Spleen (tissue), 11 donors: Measurements from ENCODE around the gene LCN12. TPM values are rescaled to one million over a fixed set of nuclear protein-coding genes. Genes with fewer than 3 reads are reported as not detected.

Experiments used
- DNase-seq: peaks from one replicate; pipeline ENCODE4 v3.0.0-alpha.2; 2020
- H3K27ac ChIP-seq, 8 donors: fragments of 200-600 bp; sonication (generic) in 7 of 8; 1 replicate in 4 of 8; 2 replicates in 4 of 8; pipeline versions ENCODE4 v1.5.0 to v1.8.0; 2016 to 2021; ENCODE audit warnings: inconsistent platforms in 4 of 8, mild to moderate bottlenecking in 4 of 8, moderate library complexity in 1 of 8
- H3K27me3 ChIP-seq, 7 donors: fragments of 200-600 bp; sonication (generic) in 6 of 7; replicated peaks in 1 of 7; 1 replicate in 4 of 7; 2 replicates in 3 of 7; pipeline versions ENCODE4 v1.5.0 to v1.8.0; 2016 to 2021; ENCODE audit warnings: inconsistent platforms in 3 of 7, mild to moderate bottlenecking in 1 of 7
- H3K36me3 ChIP-seq, 6 donors: fragments of 200-600 bp; sonication (generic) in 5 of 6; 1 replicate in 4 of 6; 2 replicates in 2 of 6; pipeline versions ENCODE4 v1.5.0 to v1.8.0; 2016 to 2021; ENCODE audit warnings: inconsistent platforms in 2 of 6
- H3K4me1 ChIP-seq, 6 donors: fragments of 200-600 bp; sonication (generic) in 5 of 6; 1 replicate in 3 of 6; 2 replicates in 3 of 6; pipeline versions ENCODE4 v1.5.0 to v1.8.0; 2016 to 2021; ENCODE audit warnings: inconsistent platforms in 3 of 6
- H3K4me3 ChIP-seq, 8 donors: fragments of 200-600 bp; sonication (generic) in 7 of 8; 1 replicate in 4 of 8; 2 replicates in 4 of 8; pipeline versions ENCODE4 v1.5.0 to v1.8.0; 2016 to 2021; ENCODE audit warnings: inconsistent platforms in 4 of 8, mild to moderate bottlenecking in 4 of 8, moderate library complexity in 2 of 8
- H3K9me3 ChIP-seq, 8 donors: fragments of 200-600 bp; sonication (generic) in 7 of 8; 1 replicate in 4 of 8; 2 replicates in 4 of 8; pipeline versions ENCODE4 v1.5.0 to v1.8.0; 2016 to 2021; ENCODE audit warnings: inconsistent platforms in 4 of 8
- CTCF ChIP-seq, 11 experiments: fragments of 200-600 bp in 7 of 11; fragments of 450-650 bp in 4 of 11; sonication (generic) in 4 of 11; IDR thresholded peaks in 8 of 11; conservative IDR thresholded peaks in 3 of 11; 1 replicate in 7 of 11; 2 replicates in 4 of 11; pipeline versions ENCODE4 v1.4.0 to v1.8.0; 2016 to 2021; ENCODE audit warnings: antibody characterized with exemption in 11 of 11, inconsistent platforms in 4 of 11, mild to moderate bottlenecking in 1 of 11
- POLR2A ChIP-seq, 3 donors: fragments of 450-650 bp; IDR thresholded peaks; one replicate each; pipeline ENCODE4 v1.5.1; 2017; ENCODE audit warnings: antibody characterized with exemption in 3 of 3, mild to moderate bottlenecking in 1 of 3
- POLR2AphosphoS5 ChIP-seq, 3 donors: sonication (generic); formaldehyde crosslinking; IDR thresholded peaks; one replicate each; pipeline ENCODE4 v1.5.1; 2017; ENCODE audit warnings: antibody characterized with exemption in 3 of 3
- WGBS, 5 donors: extraction: QIAGEN DNeasy Blood & Tissue Kit in 3 of 5; methylation state at CpG; one replicate each; pipeline versions ENCODE4 v1.1.5 to v1.1.7; 2013 to 2018; 5-methylcytosine and 5-hydroxymethylcytosine counted together
- intact Hi-C: fragments of 100-400 bp; cut with DNase I; formaldehyde crosslinking; loops from one replicate; pipeline ENCODE4 v1.15.0; 2023; ENCODE audit warnings: low total_unique reads
- polyA plus RNA-seq, 3 donors: library from polyadenylated mRNA; stranded (reverse); fragments of 200-250 nt; gene quantifications; one replicate each; pipeline ENCODE4 v1.2.1, GENCODE V29; 2013
- total RNA-seq, 7 donors: library from RNA; depleted of rRNA in 3 of 7; stranded (reverse); fragments of >200 nt in 3 of 7; fragmentation: NEBNext Ultra II Directional in 4 of 7; extraction: Animal tissue kit (Norgen Biotek cat#: 25700) in 4 of 7; gene quantifications; one replicate each; pipeline versions ENCODE4 v1.1.0 to v1.2.1, GENCODE V29; 2016 to 2021
- donor health status: healthy with polysubstance abuse.
- donor health status: DM: no; HTN: no; CAD: no; lungs with moderate emphysema.
- donor health status: DM: no; HTN: no; CAD: no.
- donor health status: Bipolar disorder and iron deficiency.
- donor health status: healthy.
- donor health status: DM: no; HTN: no; CAD: no.
- donor health status: DM: yes; HTN: yes; CAD: no.

The LCN12 gene
- total and polyA plus RNA-seq, 10 donors = 0.83 to 63.4 (median 8.3) TPM

GRCh38 chr9:136934277-136934676, 17.8 kb upstream of the LCN12 start:
- no peak for TF ChIP-seq POLR2A (IDR thresholded peaks at IDR 0.05)
- TF ChIP-seq POLR2AphosphoS5 (IDR thresholded peaks at IDR 0.05) = no peak
- no peak for TF ChIP-seq CTCF (IDR thresholded peaks at IDR 0.05 in 8 of 11, conservative IDR thresholded peaks at IDR 0.05 in 3 of 11)
- Histone ChIP-seq H3K27ac (no peak overlapping the region), H3K4me3 (no peak overlapping the region), H3K27me3 (no peaks in the 10 kb centered on the region), H3K36me3 (peaks cover 0 to 23% (median under 1%) of the 10 kb centered on the region in 6 donors), H3K4me1 (peaks cover 4 to 33% (median 18%) of the 10 kb centered on the region in 6 donors), H3K9me3 (no peaks in the 10 kb centered on the region)
- WGBS, 5 donors = 93 to 96% (median 95%) methylated on average over 3 of the region's 3 CpGs
- intact Hi-C loops = no loop called here
- DNase-seq = no peak

GRCh38 chr9:136935651-136936050, 16.4 kb upstream of the LCN12 start:
- peaks cover 8 to 46% (median 28%) of the 10 kb centered on the region in 6 donors for H3K4me1 ChIP-seq
- no peaks in the 10 kb centered on the region for H3K27me3 ChIP-seq
- no peak for TF ChIP-seq POLR2A (IDR thresholded peaks at IDR 0.05)
- TF ChIP-seq CTCF (IDR thresholded peaks at IDR 0.05 in 8 of 11, conservative IDR thresholded peaks at IDR 0.05 in 3 of 11) = no peak
- no peaks in the 10 kb centered on the region for H3K9me3 ChIP-seq
- no peak overlapping the region for H3K4me3 ChIP-seq
- 50 to 82% (median 58%) methylated on average over 3 of the region's 3 CpGs for WGBS, 5 donors
- intact Hi-C loops = no loop called here
- DNase-seq = no peak
- peaks cover 1 to 28% (median 14%) of the 10 kb centered on the region in 6 donors for H3K36me3 ChIP-seq
- H3K27ac ChIP-seq = no peak overlapping the region

GRCh38 chr9:136936645-136937170, 15.4 kb upstream of the LCN12 start:
- H3K4me1 ChIP-seq = peaks cover 8 to 57% (median 36%) of the 10 kb centered on the region in 6 donors
- H3K27me3 ChIP-seq = no peaks in the 10 kb centered on the region
- intact Hi-C loops = no loop called here
- no peak overlapping the region for H3K4me3 ChIP-seq
- WGBS, 5 donors = 85 to 95% (median 92%) methylated on average over 8 of the region's 8 CpGs
- H3K36me3 ChIP-seq = peaks cover 4 to 38% (median 25%) of the 10 kb centered on the region in 6 donors
- no peak for DNase-seq
- peak overlapping the region in 1 of 8 donors; percentile 72 for H3K27ac ChIP-seq
- TF ChIP-seq POLR2A (IDR thresholded peaks at IDR 0.05) (no peak), CTCF (IDR thresholded peaks at IDR 0.05 in 8 of 11, conservative IDR thresholded peaks at IDR 0.05 in 3 of 11) (no peak), POLR2AphosphoS5 (IDR thresholded peaks at IDR 0.05) (no peak)
- no peaks in the 10 kb centered on the region for H3K9me3 ChIP-seq

GRCh38 chr9:136937186-136938001, 14.7 kb upstream of the LCN12 start:
- 78 to 92% (median 87%) methylated on average over 15 of the region's 15 CpGs for WGBS, 5 donors
- TF ChIP-seq POLR2A (IDR thresholded peaks at IDR 0.05) (no peak), POLR2AphosphoS5 (IDR thresholded peaks at IDR 0.05) (no peak), CTCF (IDR thresholded peaks at IDR 0.05 in 8 of 11, conservative IDR thresholded peaks at IDR 0.05 in 3 of 11) (no peak)
- Histone ChIP-seq H3K4me3 (no peak overlapping the region), H3K4me1 (peaks cover 8 to 64% (median 42%) of the 10 kb centered on the region in 6 donors), H3K36me3 (peaks cover 4 to 45% (median 32%) of the 10 kb centered on the region in 6 donors), H3K27me3 (no peaks in the 10 kb centered on the region), H3K27ac (peak overlapping the region in 7 of 8 donors; percentile 5 to 76 (median 68)), H3K9me3 (no peaks in the 10 kb centered on the region)
- intact Hi-C loops = no loop called here
- no peak for DNase-seq
